Vagina (tissue), 2 donors: ENCODE data around the gene RALGAPA2.

Experiments used
- POLR2A ChIP-seq, 2 donors: fragments of 450-650 bp; IDR thresholded peaks; one replicate each; pipeline ENCODE4 v1.6.1; 2017; ENCODE audit warnings: antibody characterized with exemption in 2 of 2, mild to moderate bottlenecking in 2 of 2, moderate library complexity in 2 of 2
- TF ChIP-seq, protein P1 (sequence below), 3 experiments: fragments of 450-650 bp in 2 of 3; fragments of 200-600 bp in 1 of 3; sonication (generic) in 1 of 3; IDR thresholded peaks; one replicate each; pipeline ENCODE4 v1.5.1; 2017 to 2019; ENCODE audit warnings: antibody characterized with exemption in 3 of 3, mild to moderate bottlenecking in 2 of 3, moderate library complexity in 2 of 3

DNA sequence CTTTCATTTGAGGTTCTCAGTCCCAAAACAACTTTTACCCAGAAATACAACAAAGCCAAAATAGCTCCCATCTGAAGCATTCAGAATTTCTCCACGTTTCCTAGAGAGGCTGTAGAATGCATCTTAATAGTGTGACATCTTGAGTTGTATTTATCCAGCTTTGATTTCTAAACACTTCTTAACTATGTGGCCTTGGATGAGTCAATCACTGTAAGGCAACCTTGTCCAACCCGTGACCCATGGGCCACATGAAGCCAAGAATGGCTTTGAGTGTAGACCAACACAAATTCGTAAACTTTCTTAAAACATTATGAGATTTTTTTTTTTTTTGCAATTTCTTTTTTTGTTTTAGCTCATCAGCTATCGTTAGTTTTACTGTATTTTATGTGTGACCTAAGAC, 108.1 kb downstream of the RALGAPA2 start:
- TF ChIP-seq, protein P1, sequence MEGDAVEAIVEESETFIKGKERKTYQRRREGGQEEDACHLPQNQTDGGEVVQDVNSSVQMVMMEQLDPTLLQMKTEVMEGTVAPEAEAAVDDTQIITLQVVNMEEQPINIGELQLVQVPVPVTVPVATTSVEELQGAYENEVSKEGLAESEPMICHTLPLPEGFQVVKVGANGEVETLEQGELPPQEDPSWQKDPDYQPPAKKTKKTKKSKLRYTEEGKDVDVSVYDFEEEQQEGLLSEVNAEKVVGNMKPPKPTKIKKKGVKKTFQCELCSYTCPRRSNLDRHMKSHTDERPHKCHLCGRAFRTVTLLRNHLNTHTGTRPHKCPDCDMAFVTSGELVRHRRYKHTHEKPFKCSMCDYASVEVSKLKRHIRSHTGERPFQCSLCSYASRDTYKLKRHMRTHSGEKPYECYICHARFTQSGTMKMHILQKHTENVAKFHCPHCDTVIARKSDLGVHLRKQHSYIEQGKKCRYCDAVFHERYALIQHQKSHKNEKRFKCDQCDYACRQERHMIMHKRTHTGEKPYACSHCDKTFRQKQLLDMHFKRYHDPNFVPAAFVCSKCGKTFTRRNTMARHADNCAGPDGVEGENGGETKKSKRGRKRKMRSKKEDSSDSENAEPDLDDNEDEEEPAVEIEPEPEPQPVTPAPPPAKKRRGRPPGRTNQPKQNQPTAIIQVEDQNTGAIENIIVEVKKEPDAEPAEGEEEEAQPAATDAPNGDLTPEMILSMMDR (IDR thresholded peaks at IDR 0.05) = no peak
- no peak for TF ChIP-seq POLR2A (IDR thresholded peaks at IDR 0.05)
